GM21423 (cell line): ENCODE measurements around the gene AKT2.
"Not testable (repeated sequence)": the region's sequence is repeated elsewhere in the genome, so short reads cannot be mapped to it uniquely, and the experiment has no call there.

ENCODE experiments used
- ATAC-seq: cut with Tn5 transposase; IDR thresholded peaks from one replicate; pipeline ENCODE4 v1.9.1; 2021; ENCODE audit warnings: mild to moderate bottlenecking, moderate library complexity; ENCODE audit not compliant: unreplicated experiment

The AKT2 gene

GRCh38 chr19:40284501-40285352, at the start of gene AKT2:
Gene AKT2 (minus strand): TSS chr19:40285345. CDS start chr19:40265267, 20,078 bp downstream.
- ATAC-seq = peak; percentile 23

DNA sequence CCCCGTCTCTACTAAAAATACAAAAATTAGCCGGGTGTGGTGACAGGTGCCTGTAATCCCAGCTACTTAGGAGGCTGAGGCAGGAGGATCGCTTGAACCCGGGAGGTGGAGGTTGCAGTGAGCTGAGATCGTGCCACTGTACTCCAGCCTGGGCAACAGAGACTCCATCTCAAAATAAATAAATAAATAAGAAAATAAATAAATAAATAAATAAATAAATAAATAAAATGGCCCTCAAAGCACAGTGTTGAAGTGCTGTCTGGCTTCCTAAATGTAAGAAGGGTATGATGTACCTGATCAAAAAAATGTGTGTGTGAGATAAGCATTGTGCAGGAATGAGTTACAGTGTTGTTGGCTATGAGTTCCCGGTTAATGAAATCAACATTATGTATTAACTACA, 47.9 kb upstream of the AKT2 start:
- not testable (repeated sequence) for ATAC-seq

DNA sequence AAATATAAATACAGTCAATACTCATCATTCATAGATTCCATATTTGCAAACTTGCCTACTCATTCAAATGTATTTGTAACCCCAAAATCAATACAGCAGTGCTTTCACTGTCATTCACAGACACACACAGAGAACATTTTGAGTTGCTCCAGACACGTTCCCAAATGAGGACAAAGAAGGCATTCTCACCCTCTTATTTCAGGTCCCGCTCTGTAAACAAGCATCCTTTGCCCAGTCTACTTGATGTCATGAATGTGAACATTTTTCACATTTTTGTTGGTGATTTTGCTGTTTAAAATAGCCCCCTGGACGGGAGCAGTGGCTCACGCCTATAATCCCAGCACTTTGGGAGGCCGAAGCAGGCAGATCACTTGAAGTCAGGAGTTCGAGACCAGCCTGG, 47.5 kb upstream of the AKT2 start:
- ATAC-seq = no peak

- ATAC-seq = no peak
Measured at GRCh38 chr19:40331052-40331451, 45.9 kb upstream of the AKT2 start.

DNA sequence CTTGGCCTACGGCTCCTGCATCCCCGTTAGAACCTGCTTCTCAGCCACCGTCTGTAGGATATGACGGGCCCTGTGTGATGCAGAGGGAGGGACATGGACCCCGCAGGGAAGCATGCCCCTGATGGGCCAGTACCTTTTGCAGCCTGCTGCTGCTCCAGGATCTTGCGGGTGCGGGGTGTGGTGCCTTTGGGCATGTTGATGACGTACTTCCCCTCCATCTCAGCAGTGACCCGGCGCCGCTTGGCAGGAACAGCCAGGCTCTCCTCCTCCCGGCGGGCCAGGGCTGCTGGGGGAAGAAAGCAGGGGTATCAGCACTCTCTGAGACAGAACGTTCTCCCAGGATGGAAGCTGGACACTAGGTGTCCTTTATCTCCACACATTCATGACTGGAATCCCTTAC, 41.1 kb upstream of the AKT2 start:
- ATAC-seq = no peak

DNA sequence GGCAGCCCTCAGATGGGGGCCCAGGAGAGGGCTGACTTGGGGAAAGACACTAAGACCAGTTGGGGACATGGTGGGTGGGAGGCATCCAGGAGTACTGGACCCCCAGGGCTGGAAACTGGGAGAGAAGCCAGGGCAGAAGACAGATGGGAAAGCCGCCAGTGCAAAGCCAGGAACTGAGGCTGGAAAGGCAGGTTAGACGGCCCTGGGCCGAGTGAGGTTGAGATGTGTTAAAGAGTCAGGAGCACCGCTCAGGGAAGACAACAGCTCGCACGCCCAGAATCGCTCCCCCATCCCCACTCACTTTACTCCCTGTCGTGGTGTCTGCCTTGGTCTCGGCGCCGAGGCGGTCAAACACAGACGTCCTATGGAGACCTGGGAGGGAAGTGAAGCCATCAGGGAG, 38.6 kb upstream of the AKT2 start:
- ATAC-seq = no peak

DNA sequence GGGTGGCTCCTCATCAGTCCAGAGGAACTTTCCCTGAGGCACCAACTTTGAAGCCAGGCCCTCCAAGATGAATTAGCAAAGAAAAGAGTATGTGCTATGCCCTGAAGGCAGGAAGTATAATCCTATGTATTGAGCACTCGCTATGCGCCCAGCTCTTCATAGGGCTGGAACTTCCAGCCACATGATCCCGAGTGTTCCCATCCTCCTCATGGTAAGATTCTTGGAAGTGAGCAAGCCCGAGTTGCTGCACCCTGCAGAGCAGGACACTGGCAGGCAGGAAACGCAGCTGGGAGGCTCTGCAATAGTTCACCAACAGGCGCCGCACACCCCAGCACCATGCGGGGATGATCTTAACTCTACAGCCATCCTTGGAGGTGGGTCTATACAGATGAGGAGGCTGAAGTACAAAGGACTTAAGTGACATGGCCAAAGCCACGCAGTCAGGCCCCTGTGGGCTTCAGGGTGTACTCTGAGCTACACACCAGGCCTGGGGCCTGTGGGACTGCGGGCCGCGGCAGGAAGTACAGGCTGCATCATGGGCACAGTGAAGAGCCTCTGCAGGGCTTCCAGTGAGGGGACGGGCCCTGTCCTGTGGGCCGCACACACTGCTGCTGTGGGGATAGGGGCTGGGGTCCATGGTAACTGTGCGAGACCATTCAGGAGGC, 37.9 kb upstream of the AKT2 start:
- no peak for ATAC-seq

DNA sequence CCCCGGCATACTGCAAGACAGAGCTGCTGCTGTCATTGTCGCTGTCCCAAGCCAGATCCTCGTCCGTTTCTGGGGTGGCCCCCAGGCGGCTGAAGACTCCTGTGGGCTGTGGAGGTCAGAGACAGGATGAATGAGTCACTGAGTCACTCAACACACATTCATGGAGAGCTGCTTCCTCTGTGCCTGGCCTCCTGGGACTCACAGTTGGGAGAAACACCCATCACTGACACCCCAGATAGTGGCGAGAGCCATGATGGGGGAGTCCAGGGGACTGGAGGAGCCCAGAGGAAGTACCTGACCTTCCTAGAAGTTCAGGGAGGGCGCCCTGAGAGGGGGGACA, 37.1 kb upstream of the AKT2 start:
- ATAC-seq = no peak

- ATAC-seq = no peak
Measured at GRCh38 chr19:40321566-40322270, 36.6 kb upstream of the AKT2 start.

DNA sequence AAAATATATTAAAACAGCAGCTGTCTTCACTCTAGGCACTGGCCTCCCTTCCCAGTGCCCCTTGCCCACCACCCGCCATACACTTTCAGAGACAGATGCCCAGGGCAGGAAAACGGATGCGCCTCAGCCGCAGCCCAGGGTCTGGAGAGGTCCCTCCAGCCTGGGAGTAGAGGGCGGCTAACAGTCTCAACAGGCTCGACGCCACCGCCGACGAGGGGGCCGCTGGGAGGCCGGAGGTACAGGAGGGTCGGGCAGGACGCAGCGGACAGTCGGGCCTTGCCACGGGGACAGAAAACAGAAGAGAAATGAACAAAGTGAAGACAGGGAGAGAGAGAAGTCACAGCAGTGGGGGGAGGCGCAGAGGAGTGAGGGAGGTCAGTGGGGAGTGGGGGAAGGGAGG, 35.9 kb upstream of the AKT2 start:
- ATAC-seq = no peak

DNA sequence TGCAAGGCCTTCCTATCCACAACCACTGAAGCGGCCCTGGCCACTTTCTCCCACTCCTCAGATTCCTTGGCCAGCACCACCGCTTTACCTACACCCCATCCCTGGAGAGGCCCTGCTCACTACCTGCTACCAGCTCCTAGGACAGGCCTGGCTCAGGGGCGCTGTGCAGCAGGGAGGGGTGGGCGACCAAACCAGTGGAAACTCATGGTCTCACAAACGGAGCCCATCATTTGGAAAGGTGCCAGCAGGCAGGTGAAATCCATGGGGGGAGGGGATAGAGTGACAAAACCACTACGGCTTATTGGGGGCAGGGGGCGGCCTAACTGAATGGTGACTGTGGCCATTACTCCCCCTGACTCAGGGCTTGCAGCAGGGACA, 35.4 kb upstream of the AKT2 start:
- ATAC-seq = no peak

GRCh38 chr19:40317338-40317737, 32.2 kb upstream of the AKT2 start:
- ATAC-seq = no peak

GRCh38 chr19:40315812-40316470, 30.8 kb upstream of the AKT2 start:
- no peak for ATAC-seq

- ATAC-seq = no peak
Measured at GRCh38 chr19:40314656-40315055, 29.5 kb upstream of the AKT2 start.

DNA sequence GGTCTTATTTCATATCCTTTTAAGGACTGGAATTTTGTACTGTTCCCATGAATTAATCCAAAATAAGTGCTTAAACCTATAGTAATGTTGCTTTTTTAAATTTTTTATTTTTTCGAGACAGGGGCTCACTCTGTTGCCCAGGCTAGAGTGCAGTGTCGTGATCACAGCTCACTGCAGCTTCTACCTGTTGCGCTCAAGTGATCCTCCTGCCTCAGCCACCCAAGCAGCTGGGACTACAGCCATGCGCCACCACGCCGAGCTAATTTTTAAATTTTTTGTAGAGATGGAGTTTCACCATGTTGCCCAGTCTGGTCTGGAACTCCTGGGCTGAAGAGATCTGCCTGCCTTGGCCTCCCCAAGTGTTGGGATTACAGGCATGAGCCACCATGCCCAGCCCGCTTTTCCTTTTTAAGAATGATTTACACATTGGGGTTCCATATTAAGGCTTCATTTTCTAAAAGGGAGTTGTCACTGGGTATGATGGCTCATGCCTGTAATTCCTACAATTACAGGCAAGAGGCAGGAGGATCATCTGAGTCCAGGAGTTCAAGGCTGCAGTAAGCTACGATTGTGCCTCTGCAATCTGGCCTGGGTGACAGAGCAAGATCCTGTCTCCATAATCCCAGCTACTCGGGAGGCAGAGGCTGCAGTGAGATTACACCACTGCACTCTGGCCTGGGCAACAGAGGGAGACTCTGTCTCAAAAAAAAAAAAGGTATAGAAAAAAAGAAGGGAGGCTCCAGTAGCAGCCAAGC, 28.3 kb upstream of the AKT2 start:
- no peak for ATAC-seq

DNA sequence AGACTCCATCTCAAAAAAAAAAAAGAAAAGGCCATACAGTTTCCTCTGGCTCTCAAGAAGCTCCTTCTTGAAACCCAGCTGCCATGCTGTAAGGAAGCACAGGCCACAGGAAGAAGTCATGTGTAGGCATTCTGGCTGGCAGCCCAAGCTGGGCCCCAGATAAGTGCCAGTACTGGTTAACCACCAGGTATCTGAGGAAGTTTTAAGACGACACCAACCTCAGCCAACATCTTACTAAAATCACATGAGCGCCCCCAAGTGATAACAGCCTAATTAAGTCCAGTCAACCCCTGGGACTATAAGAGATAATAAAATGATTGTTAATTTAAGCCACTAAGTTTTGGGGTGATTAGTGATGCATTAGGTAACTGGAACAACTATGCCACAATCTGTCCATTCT, 27.4 kb upstream of the AKT2 start:
- ATAC-seq = no peak

DNA sequence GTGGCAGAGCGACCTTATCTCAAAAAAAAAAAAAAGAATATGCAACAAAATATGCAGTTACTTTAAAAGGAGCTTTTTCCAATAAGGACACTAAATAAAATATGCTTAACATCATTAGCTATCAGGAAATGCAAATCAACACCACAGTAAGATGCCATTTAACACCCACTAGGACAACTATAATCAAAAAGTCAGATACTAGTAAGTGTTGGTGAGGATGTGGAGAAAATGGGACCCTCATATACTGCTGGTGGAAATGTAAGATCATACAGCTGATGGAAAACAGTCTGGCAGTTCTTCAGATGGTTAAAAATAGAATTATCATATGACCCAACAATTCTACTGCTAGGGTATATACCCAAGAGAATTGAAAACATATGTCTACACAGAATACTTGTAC, 24.5 kb upstream of the AKT2 start:
- ATAC-seq = no peak

- ATAC-seq = no peak
Measured at GRCh38 chr19:40305403-40305802, 20.3 kb upstream of the AKT2 start.

- no peak for ATAC-seq
Measured at GRCh38 chr19:40304306-40304705, 19.2 kb upstream of the AKT2 start.

DNA sequence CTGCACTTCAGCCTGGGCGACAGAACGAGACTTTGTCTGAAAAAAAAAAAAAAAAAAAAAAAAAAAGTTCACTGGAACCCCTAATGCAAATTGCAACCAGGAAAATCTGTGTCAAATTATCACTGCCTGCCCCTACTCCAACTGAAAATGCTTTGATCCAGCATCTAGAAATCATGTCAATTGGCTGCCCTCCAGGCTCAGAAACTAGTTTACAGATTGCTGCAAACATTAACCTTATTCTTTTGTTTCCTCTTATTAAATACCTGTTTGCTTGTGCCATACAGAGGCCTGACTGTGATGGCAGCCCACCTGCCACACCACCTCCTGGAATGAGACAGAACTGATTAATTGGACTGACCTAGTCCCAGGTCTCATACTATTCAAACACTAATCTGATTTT, 18.6 kb upstream of the AKT2 start:
- no peak for ATAC-seq
